A673 (cell line): Measurements from ENCODE around the gene PTCH2. TPM values are rescaled to one million over a fixed set of nuclear protein-coding genes. Genes with fewer than 3 reads are reported as not detected.

Source experiments
- Bru-seq: library from RNA; stranded (reverse); fragments of 400-500 nt; gene quantifications from one replicate; lab custom pipeline; 2021; lab: Mats Ljungman, UMichigan
- BruChase-seq, 2 experiments: library from RNA; stranded (reverse); fragments of 400-500 nt; gene quantifications; one replicate each; lab custom pipeline; 2021; lab: Mats Ljungman, UMichigan
- BruUV-seq: library from RNA; stranded (reverse); fragments of 400-500 nt; replicated peaks from 2 replicates; lab custom pipeline; 2021; lab: Mats Ljungman, UMichigan
- CTCF ChIA-PET: fragments of 300-600 bp; sonication (Branson Sonifier 250); formaldehyde crosslinking; loops from one replicate; lab custom pipeline; 2022; ENCODE audit warnings: antibody characterized with exemption; lab: Charles Lee
- POLR2A ChIA-PET: fragments of 300-600 bp; sonication (Branson Sonifier 250); formaldehyde crosslinking; loops from one replicate; lab custom pipeline; 2022; ENCODE audit warnings: antibody characterized with exemption; ENCODE audit not compliant: low non-redundant PET; lab: Charles Lee
- DNase-seq: peaks from one replicate; pipeline ENCODE4 v3.0.0-alpha.2; 2015; ENCODE audit warnings: low spot score
- H3K27ac ChIP-seq: fragments of 200-600 bp; sonication (generic); 2 replicates; pipeline ENCODE4 v1.5.1; 2016; ENCODE audit warnings: mixed run types, low read depth, mild to moderate bottlenecking, mixed read lengths, antibody characterized with exemption, low read length; ENCODE audit not compliant: poor library complexity, severe bottlenecking
- H3K27me3 ChIP-seq: fragments of 200-600 bp; sonication (generic); replicated peaks from 2 replicates; pipeline ENCODE4 v1.6.1; 2017; ENCODE audit warnings: mixed run types, low read depth, mild to moderate bottlenecking, mixed read lengths, antibody characterized with exemption, low read length; ENCODE audit not compliant: insufficient read depth, poor library complexity
- H3K36me3 ChIP-seq: fragments of 200-600 bp; sonication (generic); 2 replicates; pipeline ENCODE4 v1.6.1; 2016; ENCODE audit warnings: mixed run types, mild to moderate bottlenecking, mixed read lengths, antibody characterized with exemption, low read length; ENCODE audit not compliant: insufficient read depth, poor library complexity, severe bottlenecking
- H3K4me1 ChIP-seq: fragments of 200-600 bp; sonication (generic); 2 replicates; pipeline ENCODE4 v1.6.1; 2017; ENCODE audit warnings: mixed run types, mild to moderate bottlenecking, mixed read lengths, antibody characterized with exemption, low read length; ENCODE audit not compliant: insufficient read depth, poor library complexity, severe bottlenecking
- H3K4me3 ChIP-seq: fragments of 200-600 bp; sonication (generic); 2 replicates; pipeline ENCODE4 v1.5.1; 2016; ENCODE audit warnings: low read depth, mixed run types, mild to moderate bottlenecking, mixed read lengths, low read length; ENCODE audit not compliant: poor library complexity, severe bottlenecking
- H3K9me3 ChIP-seq: fragments of 200-600 bp; sonication (generic); 2 replicates; pipeline ENCODE4 v1.6.1; 2016; ENCODE audit warnings: mixed run types, low read depth, mild to moderate bottlenecking, mixed read lengths, antibody characterized with exemption, low read length; ENCODE audit not compliant: poor library complexity, severe bottlenecking
- CTCF ChIP-seq: fragments of 300-800, 200-600 bp; sonication (generic); conservative IDR thresholded peaks from 2 replicates; pipeline ENCODE4 v1.5.1; 2017; ENCODE audit warnings: low read depth, mild to moderate bottlenecking, antibody characterized with exemption, low read length, moderate library complexity, mixed read lengths
- EZH2 ChIP-seq: fragments of 200-600 bp; sonication (generic); IDR thresholded peaks from 2 replicates; pipeline ENCODE4 v1.6.1; 2017; ENCODE audit warnings: borderline replicate concordance, low read depth, mild to moderate bottlenecking, mixed read lengths, antibody characterized with exemption, low read length; ENCODE audit not compliant: poor library complexity, severe bottlenecking
- intact Hi-C: fragments of 100-400 bp; cut with micrococcal nuclease; formaldehyde crosslinking; loops from one replicate; pipeline ENCODE4 v1.10.0; 2022; ENCODE audit not compliant: unreplicated experiment
- long read RNA-seq: library from polyadenylated mRNA; stranded (forward); transcript quantifications from one replicate; pipeline ENCODE4 v2.0.0, GENCODE V29; 2022
- total RNA-seq: library from RNA; stranded (reverse); gene quantifications from 2 replicates; pipeline ENCODE4 v1.2.3, GENCODE V29; 2021

The PTCH2 gene
- total RNA-seq, result 2.3 and 3.2 TPM in 2 replicates
- Bru-seq, nascent RNA, result percentile 42 among the genes with signal in this experiment
- percentile 42 among the genes with signal in this experiment for BruChase-seq, experiment 1, labeled RNA remaining after a 2-hour chase
- percentile 45 among the genes with signal in this experiment for BruChase-seq, experiment 2, labeled RNA remaining after a 6-hour chase
- long read RNA-seq, full-length matches to known transcripts, result 1 of 2 reads
- long read RNA-seq, partial matches to known transcripts, result 1 of 2 reads
- long read RNA-seq, other reads (novel, unspliced or antisense), result 0 of 2 reads

GRCh38 chr1:44842862-44843655 lies at the start of gene PTCH2:
Gene PTCH2 (minus strand): TSS chr1:44843253. CDS start chr1:44842932, 321 bp downstream.
- no peaks in the 10 kb centered on the region for H3K36me3 ChIP-seq
- peak within 1 kb of the TSS; percentile 49 for H3K27ac ChIP-seq
- no TSS peak for BruUV-seq
- DNase-seq, result peak; percentile 90
- H3K4me3 ChIP-seq, result peak within 1 kb of the TSS; percentile 58
- intact Hi-C loops, result loop anchor here (2.0 kb wide), 1 partner anchor 168 kb away; the partner anchor contains the start of gene HECTD3
- TF ChIP-seq EZH2 (no peak), CTCF (no peak)
- no peaks in the 10 kb centered on the region for H3K9me3 ChIP-seq
- CTCF ChIA-PET, result no interaction called here
- H3K4me1 ChIP-seq, result no peaks in the 10 kb centered on the region
- POLR2A ChIA-PET, result interaction anchor here (1.0 to 1.4 kb wide), 2 partner anchors 18 to 24 kb away, joined by 3 read pairs; no protein-coding TSS in a partner anchor
- H3K27me3 ChIP-seq, result no peaks in the 10 kb centered on the region

GRCh38 chr1:44890007-44890406 lies 47.0 kb upstream of the PTCH2 start:
- ChIA-PET POLR2A (no interaction called here), CTCF (no interaction called here)
- TF ChIP-seq EZH2, result no peak
- Histone ChIP-seq H3K4me1 (peaks cover 1% of the 10 kb centered on the region), H3K9me3 (peaks cover 12% of the 10 kb centered on the region), H3K4me3 (no peak overlapping the region), H3K36me3 (no peaks in the 10 kb centered on the region), H3K27ac (no peak overlapping the region), H3K27me3 (no peaks in the 10 kb centered on the region)
- peak; percentile 10 for DNase-seq
- intact Hi-C loops, result no loop called here
- BruUV-seq, result no TSS peak

GRCh38 chr1:44885406-44885805 lies 42.4 kb upstream of the PTCH2 start:
- no peak overlapping the region for H3K27ac ChIP-seq
- TF ChIP-seq CTCF (no peak), EZH2 (no peak)
- no peak for DNase-seq
- no peak overlapping the region for H3K4me3 ChIP-seq
- POLR2A ChIA-PET, result interaction anchor here (0.6 kb wide), 2 partner anchors 10 to 1902 kb away, joined by 3 to 6 read pairs; no protein-coding TSS in a partner anchor
- H3K27me3 ChIP-seq, result no peaks in the 10 kb centered on the region
- peaks cover 3% of the 10 kb centered on the region for H3K4me1 ChIP-seq
- BruUV-seq, result no TSS peak
- H3K9me3 ChIP-seq, result peaks cover 9% of the 10 kb centered on the region
- H3K36me3 ChIP-seq, result no peaks in the 10 kb centered on the region
- intact Hi-C loops, result no loop called here
- CTCF ChIA-PET, result no interaction called here
